ENCODE results near the gene RUNX1. TPM values are rescaled to one million over a fixed set of nuclear protein-coding genes. Genes with fewer than 3 reads are reported as not detected.

Gene RUNX1
- total RNA-seq, 6 experiments from 2014 or later, result 2.9 to 18.3 (median 4.3) TPM

GRCh38 chr21:35002879-35003722 lies 46.0 kb downstream of the RUNX1 start:
- Histone ChIP-seq H3K9me3 (no peaks in the 10 kb centered on the region), H3K4me1 (peaks cover 0 to 7% (median 0%) of the 10 kb centered on the region in 4 donors), H3K36me3 (no peaks in the 10 kb centered on the region), H3K27me3 (no peaks in the 10 kb centered on the region), H3K27ac (no peak overlapping the region), H3K4me3 (no peak overlapping the region)
- 79% methylated on average over 5 of the region's 5 CpGs for WGBS (ENCODE audit: insufficient coverage, low coverage, low lambda C conversion rate, missing lambda C conversion rate)
- intact Hi-C loops (cut with DNase I), result no loop called here
- DNase-seq, result no peak
- no peak for ATAC-seq
- TF ChIP-seq POLR2A (IDR thresholded peaks at IDR 0.05), result no peak
- no peak for TF ChIP-seq CTCF (IDR thresholded peaks at IDR 0.05)

- Histone ChIP-seq H3K4me3 (no peak overlapping the region), H3K27me3 (no peaks in the 10 kb centered on the region), H3K4me1 (peaks cover 0 to 7% (median 0%) of the 10 kb centered on the region in 4 donors), H3K27ac (no peak overlapping the region), H3K9me3 (no peaks in the 10 kb centered on the region), H3K36me3 (no peaks in the 10 kb centered on the region)
- intact Hi-C loops (cut with DNase I), result no loop called here
- ATAC-seq (peak in 1 of 4 donors; percentile 23), DNase-seq (no peak)
- WGBS (ENCODE audit: insufficient coverage, low coverage, low lambda C conversion rate, missing lambda C conversion rate), result 81% methylated on average over 7 of the region's 10 CpGs
- TF ChIP-seq CTCF (IDR thresholded peaks at IDR 0.05) (no peak), POLR2A (IDR thresholded peaks at IDR 0.05) (no peak)
Observed at GRCh38 chr21:34999397-34999941, 49.6 kb downstream of the RUNX1 start.

GRCh38 chr21:34998176-34998575 lies 50.9 kb downstream of the RUNX1 start:
- Histone ChIP-seq H3K4me1 (peaks cover 0 to 7% (median 0%) of the 10 kb centered on the region in 4 donors), H3K4me3 (no peak overlapping the region), H3K27ac (no peak overlapping the region), H3K27me3 (no peaks in the 10 kb centered on the region), H3K36me3 (no peaks in the 10 kb centered on the region), H3K9me3 (no peaks in the 10 kb centered on the region)
- intact Hi-C loops (cut with DNase I), result no loop called here
- no peak for ATAC-seq
- TF ChIP-seq POLR2A (IDR thresholded peaks at IDR 0.05) (no peak), CTCF (IDR thresholded peaks at IDR 0.05) (no peak)
- 68% methylated on average over 4 of the region's 5 CpGs for WGBS (ENCODE audit: insufficient coverage, low coverage, low lambda C conversion rate, missing lambda C conversion rate)
- no peak for DNase-seq

- Histone ChIP-seq H3K36me3 (no peaks in the 10 kb centered on the region), H3K4me1 (peaks cover 0 to 7% (median 0%) of the 10 kb centered on the region in 4 donors), H3K4me3 (no peak overlapping the region), H3K9me3 (no peaks in the 10 kb centered on the region), H3K27me3 (no peaks in the 10 kb centered on the region), H3K27ac (no peak overlapping the region)
- intact Hi-C loops (cut with DNase I), result no loop called here
- TF ChIP-seq CTCF (IDR thresholded peaks at IDR 0.05), result no peak
- TF ChIP-seq POLR2A (IDR thresholded peaks at IDR 0.05), result no peak
- 39% methylated on average over 2 of the region's 4 CpGs for whole genome bisulfite sequencing (ENCODE audit: insufficient coverage, low coverage, low lambda C conversion rate, missing lambda C conversion rate)
- DNase-seq, result no peak
- ATAC-seq, result no peak
Observed at GRCh38 chr21:34997294-34997693, 51.8 kb downstream of the RUNX1 start.

Measured in right lobe of liver (tissue), 6 donors.